ENCODE results near the gene ZNF221. TPM values are rescaled to one million over a fixed set of nuclear protein-coding genes. Genes with fewer than 3 reads are reported as not detected.
"Not testable (repeated sequence)": the region's sequence is repeated elsewhere in the genome, so short reads cannot be mapped to it uniquely, and the experiment has no call there.

The ZNF221 gene
- 2.0 and 2.8 TPM in 2 replicates for total RNA-seq (2014; rRNA removed; shearing (Covaris generic))
- 0.06 and 2.5 TPM in 2 replicates for polyA plus RNA-seq (2014; cell fraction: nucleus; rRNA removed)

DNA sequence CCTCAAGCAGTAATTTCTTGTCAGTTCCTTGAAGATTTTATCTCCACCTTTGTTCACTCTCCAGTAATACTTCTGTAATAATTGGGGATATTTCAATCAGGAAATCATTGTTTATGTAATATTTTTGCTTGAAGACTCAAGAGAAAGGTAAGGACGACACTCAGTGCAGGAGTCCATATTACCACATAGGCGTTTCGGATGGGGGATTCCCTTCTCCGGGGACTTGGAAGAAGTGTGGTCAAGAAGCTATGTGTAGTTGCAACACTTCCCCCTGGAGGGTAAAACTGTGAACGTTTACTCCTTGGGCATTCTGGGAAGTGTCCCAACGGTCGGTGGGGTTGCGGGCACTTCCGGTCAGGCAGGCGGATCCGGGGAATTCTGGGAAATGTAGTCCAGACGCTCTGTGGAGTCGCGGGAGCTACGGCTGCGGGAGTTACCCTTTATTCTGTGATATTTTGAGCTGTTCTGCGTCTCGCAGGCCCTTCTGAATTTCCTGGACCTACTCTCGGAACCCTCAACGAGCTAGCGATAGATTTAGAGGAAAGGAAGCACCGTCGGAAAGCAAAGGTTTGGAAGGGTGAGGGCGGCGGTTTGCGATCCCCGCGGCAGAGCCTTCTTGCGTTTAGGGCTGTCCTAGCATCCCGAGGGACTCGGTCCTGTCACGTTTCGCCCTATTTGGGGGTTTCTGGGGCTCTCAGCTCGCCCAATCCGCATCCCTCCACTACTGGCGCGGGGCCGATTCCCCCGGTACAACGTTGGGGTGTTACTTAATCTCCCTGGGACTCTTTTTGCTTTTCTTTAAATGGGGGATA lies at the start of gene ZNF221:
ZNF221 (plus strand) TSS at position 395 of the 812 bp plus-strand sequence. CDS start 11,499 bp downstream, outside the sequence.
- peak; percentile 91 for DNase-seq (ENCODE audit: extremely low read depth, low read depth)

- no peak for DNase-seq (ENCODE audit: extremely low read depth, low read depth)
These were observed 49.3 kb upstream of the ZNF221 start for GRCh38 chr19:43901395-43902390.

GRCh38 chr19:43902399-43902798 lies 48.6 kb upstream of the ZNF221 start:
- DNase-seq (ENCODE audit: extremely low read depth, low read depth): no peak

DNA sequence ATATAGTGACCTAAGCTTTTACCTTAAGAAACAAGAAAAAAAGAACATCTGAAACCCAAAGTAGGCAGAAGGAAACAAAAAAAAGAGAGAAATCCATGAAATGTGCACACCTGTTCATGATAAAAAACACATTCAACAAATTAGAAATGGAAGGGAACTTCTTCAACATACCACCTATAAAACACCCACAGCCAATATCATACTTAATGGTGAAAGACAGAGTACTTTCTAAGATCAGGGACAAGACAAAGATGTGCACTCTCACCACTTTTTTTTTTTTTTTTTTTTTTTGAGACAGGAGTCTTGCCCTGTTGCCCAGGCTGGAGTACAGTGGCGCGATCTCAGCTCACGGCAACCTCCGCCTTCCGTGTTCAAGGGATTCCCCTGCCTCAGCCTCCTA lies 45.1 kb upstream of the ZNF221 start:
- DNase-seq (ENCODE audit: extremely low read depth, low read depth): no peak

- DNase-seq (ENCODE audit: extremely low read depth, low read depth): no peak
These were observed 44.3 kb upstream of the ZNF221 start for GRCh38 chr19:43906774-43907173.

DNA sequence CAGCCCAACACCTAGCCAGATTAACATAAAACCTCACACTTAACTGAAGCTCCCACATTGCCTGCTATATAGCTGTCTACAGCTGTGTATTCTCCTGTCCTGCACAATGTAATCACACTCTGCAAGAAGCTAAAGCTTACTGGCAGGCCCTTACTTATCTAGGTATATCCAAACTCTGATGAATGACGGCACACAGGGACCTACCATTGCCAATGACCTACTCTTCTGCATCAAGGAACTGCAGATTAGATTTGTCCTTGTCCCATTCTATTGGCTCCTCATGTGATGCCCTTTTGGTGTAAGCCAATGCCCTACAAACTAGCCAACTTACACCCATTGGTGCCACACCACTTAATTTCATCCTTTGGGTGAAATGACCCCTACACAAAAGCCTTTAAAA lies 42.4 kb upstream of the ZNF221 start:
- no peak for DNase-seq (ENCODE audit: extremely low read depth, low read depth)

DNA sequence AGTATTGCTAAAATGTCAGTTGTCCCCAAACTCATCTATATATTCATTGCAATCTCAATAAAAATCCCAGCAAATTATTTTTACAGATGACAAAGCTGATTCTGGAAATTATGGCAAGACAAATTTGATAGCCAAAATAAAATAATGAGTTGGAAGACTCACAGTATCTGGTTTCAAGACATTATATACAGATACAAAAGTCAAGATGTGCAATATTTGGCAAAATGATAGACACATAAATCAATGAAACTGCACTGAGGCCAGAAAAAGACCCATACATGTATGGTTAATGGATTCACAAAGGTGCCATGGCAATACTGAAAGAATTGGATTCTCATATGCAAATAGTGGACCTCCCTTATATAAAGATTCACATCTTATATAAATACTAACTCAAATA lies 40.1 kb upstream of the ZNF221 start:
- no peak for DNase-seq (ENCODE audit: extremely low read depth, low read depth)

DNA sequence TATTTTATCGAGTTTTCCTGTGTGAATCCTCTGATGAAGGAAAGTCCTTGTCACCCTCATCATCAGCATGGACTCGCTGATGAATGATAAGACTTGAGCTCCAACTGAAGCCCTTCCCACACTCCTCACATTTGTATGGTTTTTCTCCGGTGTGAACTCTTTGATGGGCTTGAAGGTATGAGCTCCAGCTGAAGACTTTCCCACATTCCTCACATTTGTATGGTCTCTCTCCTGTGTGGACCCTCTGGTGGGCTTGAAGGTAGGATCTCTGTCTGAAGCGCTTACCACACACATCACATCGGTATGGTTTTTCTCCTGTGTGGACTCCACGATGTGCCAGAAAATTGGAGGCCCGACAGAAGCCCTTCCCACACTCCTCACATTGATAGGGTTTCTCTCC lies 37.6 kb upstream of the ZNF221 start:
- DNase-seq (ENCODE audit: extremely low read depth, low read depth): no peak

GRCh38 chr19:43914051-43914450 lies 37.0 kb upstream of the ZNF221 start:
- DNase-seq (ENCODE audit: extremely low read depth, low read depth): no peak

GRCh38 chr19:43923875-43924274 lies 27.2 kb upstream of the ZNF221 start:
- no peak for DNase-seq (ENCODE audit: extremely low read depth, low read depth)

DNA sequence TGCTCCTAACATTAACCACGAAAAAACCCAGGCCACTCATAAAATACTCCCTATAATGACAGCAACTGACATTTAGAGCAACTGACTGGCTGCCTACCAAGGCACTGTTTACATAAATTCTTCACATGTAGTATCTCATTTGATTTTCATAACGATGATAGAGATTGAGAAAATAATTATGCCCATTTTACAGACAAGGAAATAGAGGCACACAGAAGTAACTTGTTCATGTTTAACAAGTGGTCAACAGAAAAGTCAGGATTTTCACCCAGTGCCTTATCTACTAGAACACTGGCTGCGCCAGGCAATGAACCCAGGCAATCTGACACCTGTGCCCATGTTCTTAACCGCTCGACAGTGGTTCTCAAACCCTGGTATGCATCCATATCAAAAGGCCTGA lies 22.2 kb upstream of the ZNF221 start:
- DNase-seq (ENCODE audit: extremely low read depth, low read depth): no peak

DNA sequence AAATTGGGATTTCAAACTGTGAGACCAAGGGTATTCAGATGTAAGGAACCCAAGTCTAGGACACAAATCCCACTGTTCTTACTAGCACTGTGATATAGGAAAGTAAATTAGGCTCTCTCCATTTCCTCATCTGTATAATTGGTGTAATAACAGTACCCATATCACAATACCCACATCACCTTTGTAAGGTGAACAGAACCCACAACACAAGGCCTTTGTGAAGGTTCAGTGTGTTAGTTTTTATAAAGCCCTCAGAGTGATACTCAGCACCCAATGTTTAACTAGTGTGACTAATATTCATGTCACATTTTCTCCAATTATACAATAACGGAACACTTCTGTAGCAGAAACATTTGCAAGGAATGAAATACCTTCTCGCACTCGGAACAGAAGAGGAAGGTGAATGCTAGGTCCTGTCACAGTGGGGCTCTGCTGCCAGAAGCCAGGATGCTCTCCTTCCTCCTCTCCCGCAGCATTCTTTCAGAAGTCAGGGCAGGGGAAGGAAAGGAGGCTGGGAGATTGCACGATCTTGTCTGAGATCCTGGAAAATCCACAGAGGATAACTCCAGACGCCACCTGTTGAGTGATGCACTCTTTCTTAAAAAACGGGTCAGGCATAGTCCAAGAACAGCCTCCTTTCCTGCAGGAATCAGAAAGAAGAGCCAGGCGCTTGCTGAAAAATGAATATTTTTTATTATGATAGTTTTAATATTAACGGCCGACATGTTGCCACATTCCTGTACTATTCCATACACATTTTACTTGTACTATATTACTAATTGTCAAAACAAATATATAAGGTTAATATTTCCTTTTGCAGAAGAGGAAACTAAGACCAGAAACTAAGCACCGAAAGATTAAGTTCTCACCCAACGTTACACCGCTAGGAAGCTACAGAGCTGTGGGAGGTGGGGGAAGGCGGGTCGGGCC lies 16.7 kb upstream of the ZNF221 start:
- DNase-seq (ENCODE audit: extremely low read depth, low read depth): no peak

GRCh38 chr19:43934985-43935708 lies 15.9 kb upstream of the ZNF221 start, which contains the start of gene ZNF45:
Gene ZNF45 (minus strand): TSS chr19:43935282. CDS start chr19:43922185, 13,097 bp downstream.
- DNase-seq (ENCODE audit: extremely low read depth, low read depth): peak; percentile 69

- no peak for DNase-seq (ENCODE audit: extremely low read depth, low read depth)
These were observed 14.8 kb upstream of the ZNF221 start for GRCh38 chr19:43936188-43936587.

GRCh38 chr19:43939557-43940260 lies 11.3 kb upstream of the ZNF221 start:
- no peak for DNase-seq (ENCODE audit: extremely low read depth, low read depth)

GRCh38 chr19:43940719-43941118 lies 10.3 kb upstream of the ZNF221 start:
- DNase-seq (ENCODE audit: extremely low read depth, low read depth): no peak

GRCh38 chr19:43941209-43941608 lies 9.8 kb upstream of the ZNF221 start:
- DNase-seq (ENCODE audit: extremely low read depth, low read depth): no peak

DNA sequence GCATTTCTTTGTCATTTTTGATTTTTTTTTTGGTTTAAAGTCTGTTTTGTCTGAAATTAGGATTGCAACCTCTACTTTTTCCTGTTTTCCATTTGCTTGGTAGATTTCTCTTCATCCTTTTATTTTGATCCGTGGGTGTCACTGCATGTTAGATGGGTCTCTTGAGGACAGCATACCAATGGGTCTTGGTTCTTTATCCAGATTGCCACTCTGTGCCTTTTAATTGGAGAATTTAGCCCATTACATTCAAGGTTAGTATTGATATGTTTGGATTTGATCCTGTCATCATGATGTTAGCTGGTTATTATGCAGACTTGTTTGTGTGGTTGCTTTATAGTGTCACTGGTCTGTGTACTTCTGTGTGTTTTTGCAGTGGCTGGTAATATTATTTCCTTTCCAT lies 3.6 kb upstream of the ZNF221 start:
- DNase-seq (ENCODE audit: extremely low read depth, low read depth): not testable (repeated sequence)

DNA sequence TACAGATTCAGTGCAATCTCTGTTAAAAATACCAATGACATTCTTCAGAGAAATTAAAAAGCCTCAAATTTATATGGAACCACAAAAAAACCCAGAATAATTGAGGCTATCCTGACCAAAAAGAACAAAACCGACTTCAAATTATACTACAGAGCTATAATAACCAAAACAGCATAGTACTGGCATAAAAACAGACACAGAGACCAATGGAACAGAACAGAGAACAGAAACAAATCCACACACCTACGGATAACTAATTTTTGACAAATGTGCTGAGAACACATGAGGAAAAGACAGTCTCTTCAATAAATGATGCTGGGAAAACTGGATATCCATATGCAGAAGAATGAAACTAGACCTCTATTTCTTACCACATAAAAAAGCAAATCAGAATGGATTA lies 1.2 kb upstream of the ZNF221 start:
- not testable (repeated sequence) for DNase-seq (ENCODE audit: extremely low read depth, low read depth)

Data from NCI-H460 (cell line).